Stomach (tissue), 9 donors: ENCODE measurements around the gene SIX5. TPM values are rescaled to one million over a fixed set of nuclear protein-coding genes. Genes with fewer than 3 reads are reported as not detected.

Experiments
- DNase-seq, 2 donors: peaks; one replicate each; pipeline versions ENCODE4 v3.0.0 to v3.0.0-alpha.2; 2013 to 2019
- H3K27ac ChIP-seq, 5 donors: fragments of 200-600 bp in 4 of 5; sonication (generic) in 4 of 5; one replicate each; pipeline ENCODE4 v1.5.1; 2013 to 2019; ENCODE audit warnings: mild to moderate bottlenecking in 1 of 5, moderate library complexity in 1 of 5
- H3K27me3 ChIP-seq, 3 donors: fragments of 200-600 bp; sonication (generic); one replicate each; pipeline ENCODE4 v1.5.1; 2017 to 2019; ENCODE audit warnings: mixed run types in 1 of 3
- H3K36me3 ChIP-seq, 4 donors: fragments of 200-600 bp; sonication (generic); 1 replicate in 3 of 4; 2 replicates in 1 of 4; pipeline ENCODE4 v1.5.1; 2016 to 2019
- H3K4me1 ChIP-seq, 4 donors: fragments of 200-600 bp; sonication (generic); one replicate each; pipeline ENCODE4 v1.5.1; 2016 to 2019
- H3K4me3 ChIP-seq, 4 donors: fragments of 200-600 bp; sonication (generic) in 3 of 4; one replicate each; pipeline ENCODE4 v1.5.1; 2016 to 2019; ENCODE audit warnings: mild to moderate bottlenecking in 1 of 4
- H3K9me3 ChIP-seq, 4 donors: fragments of 200-600 bp; sonication (generic); one replicate each; pipeline ENCODE4 v1.5.1; 2016 to 2019
- CTCF ChIP-seq, 7 experiments: fragments of 450-650 bp in 4 of 7; fragments of 200-600 bp in 3 of 7; sonication (generic) in 3 of 7; IDR thresholded peaks; one replicate each; pipeline ENCODE4 v1.5.1; 2016 to 2019; ENCODE audit warnings: antibody characterized with exemption in 7 of 7, control low read depth in 2 of 7, mild to moderate bottlenecking in 1 of 7
- EP300 ChIP-seq: sonication (generic); formaldehyde crosslinking; IDR thresholded peaks from one replicate; pipeline ENCODE4 v1.6.1; 2017; ENCODE audit warnings: antibody characterized with exemption
- POLR2A ChIP-seq, 4 donors: fragments of 450-650 bp; IDR thresholded peaks; one replicate each; pipeline ENCODE4 v1.6.1; 2016; ENCODE audit warnings: antibody characterized with exemption in 4 of 4, control low read depth in 2 of 4, mild to moderate bottlenecking in 1 of 4, moderate library complexity in 1 of 4
- POLR2AphosphoS5 ChIP-seq, 3 donors: sonication (generic); formaldehyde crosslinking; IDR thresholded peaks; one replicate each; pipeline ENCODE4 v1.6.1; 2016; ENCODE audit warnings: antibody characterized with exemption in 3 of 3
- WGBS, 5 donors: extraction: QIAGEN DNeasy Blood & Tissue Kit in 3 of 5; methylation state at CpG; one replicate each; pipeline versions ENCODE4 v1.1.5 to v1.1.7; 2013 to 2018; 5-methylcytosine and 5-hydroxymethylcytosine counted together
- intact Hi-C: fragments of 100-400 bp; cut with DNase I; formaldehyde crosslinking; loops from one replicate; pipeline ENCODE4 v1.15.1; 2023; ENCODE audit warnings: low total_unique reads
- polyA plus RNA-seq, 3 donors: library from polyadenylated mRNA; stranded (reverse); fragments of 200-250 nt; gene quantifications; one replicate each; pipeline ENCODE4 v1.2.3, GENCODE V29; 2013
- total RNA-seq, 5 donors: library from RNA; depleted of rRNA; stranded (reverse); fragments of >200 nt; gene quantifications; one replicate each; pipeline versions ENCODE4 v1.1.0 to v1.2.3, GENCODE V29; 2014 to 2016
- donor health status: healthy with polysubstance abuse.
- donor health status: Bipolar disorder and iron deficiency.
- donor health status: healthy.

Gene SIX5
- total and polyA plus RNA-seq, 8 donors: 4.0 to 39.1 (median 19.9) TPM

- no peak overlapping the region for H3K4me3 ChIP-seq
- DNase-seq: no peak
- TF ChIP-seq EP300: no peak
- no peak for TF ChIP-seq CTCF (IDR thresholded peaks at IDR 0.05)
- TF ChIP-seq POLR2A (IDR thresholded peaks at IDR 0.05): no peak
- no peak for TF ChIP-seq POLR2AphosphoS5 (IDR thresholded peaks at IDR 0.05)
- H3K9me3 ChIP-seq: no peaks in the 10 kb centered on the region
- H3K27me3 ChIP-seq: peaks cover 0 to 2% (median 0%) of the 10 kb centered on the region in 3 donors
- no peak overlapping the region for H3K27ac ChIP-seq
- 82 to 89% (median 87%) methylated on average over 14 to 17 of the region's 17 CpGs for WGBS, 5 donors
- intact Hi-C loops: no loop called here
- H3K36me3 ChIP-seq: no peaks in the 10 kb centered on the region
- H3K4me1 ChIP-seq: peaks cover 31 to 34% (median 32%) of the 10 kb centered on the region in 4 donors
Measured at GRCh38 chr19:45761714-45762113, 7.3 kb downstream of the SIX5 start.

GRCh38 chr19:45758921-45759320, 10.1 kb downstream of the SIX5 start:
- no peak overlapping the region for H3K4me3 ChIP-seq
- H3K36me3 ChIP-seq: no peaks in the 10 kb centered on the region
- no peak for TF ChIP-seq POLR2AphosphoS5 (IDR thresholded peaks at IDR 0.05)
- TF ChIP-seq CTCF (IDR thresholded peaks at IDR 0.05): no peak
- peaks cover 3 to 6% (median 4%) of the 10 kb centered on the region in 4 donors for H3K4me1 ChIP-seq
- no peaks in the 10 kb centered on the region for H3K27me3 ChIP-seq
- intact Hi-C loops: no loop called here
- H3K27ac ChIP-seq: no peak overlapping the region
- no peaks in the 10 kb centered on the region for H3K9me3 ChIP-seq
- 79 to 90% (median 84%) methylated on average over 4 to 9 of the region's 9 CpGs for WGBS, 5 donors
- DNase-seq: no peak

- DNase-seq: no peak
- Histone ChIP-seq H3K4me1 (no peaks in the 10 kb centered on the region), H3K27me3 (no peaks in the 10 kb centered on the region), H3K27ac (no peak overlapping the region), H3K4me3 (no peak overlapping the region), H3K9me3 (no peaks in the 10 kb centered on the region), H3K36me3 (no peaks in the 10 kb centered on the region)
- intact Hi-C loops: no loop called here
- TF ChIP-seq POLR2AphosphoS5 (IDR thresholded peaks at IDR 0.05) (no peak), EP300 (no peak), CTCF (IDR thresholded peaks at IDR 0.05) (no peak), POLR2A (IDR thresholded peaks at IDR 0.05) (no peak)
- WGBS, 5 donors: 80 to 90% (median 83%) methylated on average over 9 of the region's 9 CpGs
Measured at GRCh38 chr19:45757695-45758094, 11.4 kb downstream of the SIX5 start.

GRCh38 chr19:45754323-45754722, 14.7 kb downstream of the SIX5 start:
- 94 to 99% (median 97%) methylated on average over 7 to 8 of the region's 8 CpGs for WGBS, 5 donors
- no peaks in the 10 kb centered on the region for H3K27me3 ChIP-seq
- H3K27ac ChIP-seq: no peak overlapping the region
- H3K4me1 ChIP-seq: no peaks in the 10 kb centered on the region
- H3K4me3 ChIP-seq: no peak overlapping the region
- DNase-seq: no peak
- H3K9me3 ChIP-seq: no peaks in the 10 kb centered on the region
- no peaks in the 10 kb centered on the region for H3K36me3 ChIP-seq
- TF ChIP-seq POLR2A (IDR thresholded peaks at IDR 0.05) (no peak), CTCF (IDR thresholded peaks at IDR 0.05) (no peak), POLR2AphosphoS5 (IDR thresholded peaks at IDR 0.05) (no peak), EP300 (no peak)
- intact Hi-C loops: no loop called here
